ENCODE measurements around the gene ANKS1A. TPM values are rescaled to one million over a fixed set of nuclear protein-coding genes. Genes with fewer than 3 reads are reported as not detected.

Gene ANKS1A
- total and polyA plus RNA-seq, 3 experiments from 2014 or later = 3.0 to 9.6 (median 8.7) TPM

- H3K4me1 Mint-ChIP-seq = no peaks in the 10 kb centered on the region
- POLR2A ChIA-PET = no interaction called here
Measured at GRCh38 chr6:34859951-34860350, 29.1 kb upstream of the ANKS1A start.

DNA sequence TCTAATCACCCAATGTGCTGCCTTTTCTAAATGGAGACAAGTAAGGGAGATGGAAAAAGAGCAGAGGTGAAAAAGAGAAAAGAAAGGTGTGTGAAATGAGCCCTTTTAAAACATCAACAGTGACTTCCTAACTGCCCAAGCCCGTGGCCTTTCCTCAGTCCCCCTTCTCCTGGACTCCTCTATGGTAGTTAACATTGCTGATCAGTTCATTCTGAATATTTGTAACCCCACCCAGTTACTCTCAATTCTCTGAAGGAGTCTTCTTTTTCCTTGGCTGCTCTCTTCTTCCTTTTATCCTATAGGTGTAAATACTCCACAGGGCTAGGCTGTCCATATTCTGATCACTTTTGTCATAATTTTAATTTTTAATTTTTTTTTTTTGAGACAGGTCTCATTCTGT is 28.3 kb upstream of the ANKS1A start:
- Mint-ChIP-seq H3K36me3 (peaks cover 18 to 77% (median 32%) of the 10 kb centered on the region in 3 donors), H3K4me3 (no peak overlapping the region), H3K27ac (peak overlapping the region in 1 of 8 donors; percentile 58), H3K4me1 (no peaks in the 10 kb centered on the region), H3K9me3 (no peaks in the 10 kb centered on the region), H3K27me3 (no peaks in the 10 kb centered on the region)
- no peaks in the 10 kb centered on the region for H3K27me3 ChIP-seq (ENCODE audit: insufficient read depth, low read length, poor library complexity, severe bottlenecking)
- no peaks in the 10 kb centered on the region for H3K9me3 ChIP-seq (ENCODE audit: low read length)
- POLR2A ChIA-PET = no interaction called here
- CTCF ChIA-PET = no interaction called here
- H3K4me1 ChIP-seq (ENCODE audit: insufficient read depth, low read length) = no peaks in the 10 kb centered on the region
- peaks cover 14% of the 10 kb centered on the region for H3K36me3 ChIP-seq (ENCODE audit: insufficient read depth, low read length)
- H3K4me3 ChIP-seq (ENCODE audit: low read length) = no peak overlapping the region
- no peak for DNase-seq
- H3K27ac ChIP-seq (ENCODE audit: low read depth, low read length) = no peak overlapping the region

More at GRCh38 chr6:34859951-34860350, 29.1 kb upstream of the ANKS1A start:
- Mint-ChIP-seq H3K27me3 (no peaks in the 10 kb centered on the region), H3K36me3 (peaks cover 18 to 77% (median 26%) of the 10 kb centered on the region in 3 donors), H3K4me3 (no peak overlapping the region), H3K27ac (no peak overlapping the region), H3K9me3 (no peaks in the 10 kb centered on the region)
- Histone ChIP-seq H3K9me3 (ENCODE audit: low read length) (no peaks in the 10 kb centered on the region), H3K27me3 (ENCODE audit: insufficient read depth, low read length, poor library complexity, severe bottlenecking) (no peaks in the 10 kb centered on the region), H3K4me3 (ENCODE audit: low read length) (no peak overlapping the region), H3K36me3 (ENCODE audit: insufficient read depth, low read length) (peaks cover 18% of the 10 kb centered on the region), H3K27ac (ENCODE audit: low read depth, low read length) (no peak overlapping the region), H3K4me1 (ENCODE audit: insufficient read depth, low read length) (no peaks in the 10 kb centered on the region)
- DNase-seq = no peak
- CTCF ChIA-PET = no interaction called here

DNA sequence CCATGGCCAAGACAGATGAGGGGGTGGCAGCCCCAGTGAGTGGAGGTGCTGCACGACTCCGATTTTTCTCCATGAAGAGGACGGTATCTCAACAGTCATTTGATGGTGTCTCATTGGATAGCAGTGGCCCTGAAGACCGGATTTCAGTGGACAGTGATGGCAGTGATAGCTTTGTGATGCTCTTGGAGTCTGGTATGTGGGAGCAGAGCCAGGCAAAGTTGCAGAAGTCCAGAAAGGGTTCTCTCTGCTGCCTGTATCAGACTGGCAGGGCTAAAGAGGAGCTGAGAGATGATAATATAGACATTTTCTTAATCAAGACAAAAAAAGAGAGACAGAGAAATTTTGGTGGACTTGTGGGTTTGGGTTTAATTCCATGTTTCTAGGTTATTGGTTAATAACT is 25.0 kb upstream of the ANKS1A start:
- no peaks in the 10 kb centered on the region for H3K27me3 Mint-ChIP-seq
- H3K9me3 ChIP-seq (ENCODE audit: low read length) = no peaks in the 10 kb centered on the region
- H3K27ac Mint-ChIP-seq = peak overlapping the region in 2 of 8 donors; percentile 41 to 56
- peaks cover 0 to 66% (median 21%) of the 10 kb centered on the region in 3 donors for H3K36me3 Mint-ChIP-seq
- H3K27ac ChIP-seq (ENCODE audit: low read depth, low read length) = no peak overlapping the region
- ChIA-PET CTCF (no interaction called here), POLR2A (no interaction called here)
- no peak overlapping the region for H3K4me3 Mint-ChIP-seq
- H3K4me3 ChIP-seq (ENCODE audit: low read length) = no peak overlapping the region
- no peak for DNase-seq
- no peaks in the 10 kb centered on the region for H3K9me3 Mint-ChIP-seq
- peaks cover 5% of the 10 kb centered on the region for H3K36me3 ChIP-seq (ENCODE audit: insufficient read depth, low read length)
- H3K4me1 Mint-ChIP-seq = no peaks in the 10 kb centered on the region
- H3K4me1 ChIP-seq (ENCODE audit: insufficient read depth, low read length) = no peaks in the 10 kb centered on the region
- no peaks in the 10 kb centered on the region for H3K27me3 ChIP-seq (ENCODE audit: insufficient read depth, low read length, poor library complexity, severe bottlenecking)

GRCh38 chr6:34865107-34865506 is 23.9 kb upstream of the ANKS1A start:
- CTCF ChIA-PET = no interaction called here
- Mint-ChIP-seq H3K27ac (peak overlapping the region in 2 of 8 donors; percentile 7 to 14), H3K4me1 (no peaks in the 10 kb centered on the region), H3K9me3 (no peaks in the 10 kb centered on the region), H3K4me3 (no peak overlapping the region), H3K36me3 (peaks cover 0 to 64% (median 17%) of the 10 kb centered on the region in 3 donors), H3K27me3 (no peaks in the 10 kb centered on the region)
- no peaks in the 10 kb centered on the region for H3K27me3 ChIP-seq (ENCODE audit: insufficient read depth, low read length, poor library complexity, severe bottlenecking)
- POLR2A ChIA-PET = no interaction called here
- H3K27ac ChIP-seq (ENCODE audit: low read depth, low read length) = no peak overlapping the region
- no peak for DNase-seq
- H3K4me3 ChIP-seq (ENCODE audit: low read length) = no peak overlapping the region
- H3K9me3 ChIP-seq (ENCODE audit: low read length) = no peaks in the 10 kb centered on the region
- H3K36me3 ChIP-seq (ENCODE audit: insufficient read depth, low read length) = peaks cover 5% of the 10 kb centered on the region
- H3K4me1 ChIP-seq (ENCODE audit: insufficient read depth, low read length) = no peaks in the 10 kb centered on the region

GRCh38 chr6:34866509-34866908 is 22.5 kb upstream of the ANKS1A start:
- H3K27ac Mint-ChIP-seq = no peak overlapping the region
- no peak overlapping the region for H3K4me3 Mint-ChIP-seq
- H3K9me3 Mint-ChIP-seq = no peaks in the 10 kb centered on the region
- POLR2A ChIA-PET = no interaction called here
- Histone ChIP-seq H3K27me3 (ENCODE audit: insufficient read depth, low read length, poor library complexity, severe bottlenecking) (no peaks in the 10 kb centered on the region), H3K4me3 (ENCODE audit: low read length) (no peak overlapping the region), H3K36me3 (ENCODE audit: insufficient read depth, low read length) (peaks cover 13% of the 10 kb centered on the region), H3K9me3 (ENCODE audit: low read length) (no peaks in the 10 kb centered on the region), H3K27ac (ENCODE audit: low read depth, low read length) (no peak overlapping the region), H3K4me1 (ENCODE audit: insufficient read depth, low read length) (no peaks in the 10 kb centered on the region)
- no peaks in the 10 kb centered on the region for H3K27me3 Mint-ChIP-seq
- DNase-seq = no peak
- peaks cover 0 to 69% (median 23%) of the 10 kb centered on the region in 3 donors for H3K36me3 Mint-ChIP-seq
- CTCF ChIA-PET = no interaction called here
- no peaks in the 10 kb centered on the region for H3K4me1 Mint-ChIP-seq

- CTCF ChIA-PET = no interaction called here
- H3K9me3 ChIP-seq (ENCODE audit: low read length) = no peaks in the 10 kb centered on the region
- Mint-ChIP-seq H3K4me3 (no peak overlapping the region), H3K4me1 (no peaks in the 10 kb centered on the region), H3K36me3 (peaks cover 0 to 76% (median 27%) of the 10 kb centered on the region in 3 donors), H3K27ac (peak overlapping the region in 1 of 8 donors; percentile 14), H3K9me3 (no peaks in the 10 kb centered on the region), H3K27me3 (no peaks in the 10 kb centered on the region)
- no peak overlapping the region for H3K27ac ChIP-seq (ENCODE audit: low read depth, low read length)
- H3K27me3 ChIP-seq (ENCODE audit: insufficient read depth, low read length, poor library complexity, severe bottlenecking) = no peaks in the 10 kb centered on the region
- no peaks in the 10 kb centered on the region for H3K4me1 ChIP-seq (ENCODE audit: insufficient read depth, low read length)
- POLR2A ChIA-PET = no interaction called here
- no peak overlapping the region for H3K4me3 ChIP-seq (ENCODE audit: low read length)
- no peak for DNase-seq
- H3K36me3 ChIP-seq (ENCODE audit: insufficient read depth, low read length) = peaks cover 16% of the 10 kb centered on the region
Measured at GRCh38 chr6:34867484-34867883, 21.6 kb upstream of the ANKS1A start.

GRCh38 chr6:34871853-34872252 is 17.2 kb upstream of the ANKS1A start:
- no peak overlapping the region for H3K4me3 ChIP-seq (ENCODE audit: low read length)
- DNase-seq = no peak
- Mint-ChIP-seq H3K9me3 (no peaks in the 10 kb centered on the region), H3K4me1 (no peaks in the 10 kb centered on the region), H3K4me3 (no peak overlapping the region), H3K27me3 (no peaks in the 10 kb centered on the region), H3K27ac (peak overlapping the region in 2 of 8 donors; percentile 56 to 57), H3K36me3 (peaks cover 0 to 82% (median 12%) of the 10 kb centered on the region in 3 donors)
- no peaks in the 10 kb centered on the region for H3K4me1 ChIP-seq (ENCODE audit: insufficient read depth, low read length)
- H3K9me3 ChIP-seq (ENCODE audit: low read length) = no peaks in the 10 kb centered on the region
- POLR2A ChIA-PET = no interaction called here
- no peaks in the 10 kb centered on the region for H3K27me3 ChIP-seq (ENCODE audit: insufficient read depth, low read length, poor library complexity, severe bottlenecking)
- no peak overlapping the region for H3K27ac ChIP-seq (ENCODE audit: low read depth, low read length)
- CTCF ChIA-PET = no interaction called here
- H3K36me3 ChIP-seq (ENCODE audit: insufficient read depth, low read length) = peaks cover 26% of the 10 kb centered on the region

DNA sequence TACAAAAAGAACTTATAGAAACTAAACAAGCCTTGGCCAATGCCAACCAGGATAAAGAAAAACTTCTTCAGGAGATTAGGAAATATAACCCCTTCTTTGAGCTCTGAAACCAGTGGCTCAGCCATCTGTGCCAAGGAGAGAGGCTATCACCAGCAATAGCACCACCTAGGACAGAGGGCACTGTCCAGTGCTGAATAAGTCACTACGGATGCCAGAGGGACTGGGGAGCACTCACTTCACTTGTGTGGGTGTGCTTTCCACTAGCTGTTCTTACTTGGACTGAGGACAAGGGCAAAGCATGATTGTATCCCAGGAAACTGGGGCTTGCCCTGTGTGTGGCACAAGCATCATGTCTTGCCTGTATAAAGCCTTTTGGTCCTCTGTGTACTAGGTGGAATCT is 16.7 kb upstream of the ANKS1A start:
- Mint-ChIP-seq H3K36me3 (peaks cover 0 to 82% (median 13%) of the 10 kb centered on the region in 3 donors), H3K4me3 (no peak overlapping the region), H3K4me1 (no peaks in the 10 kb centered on the region), H3K27ac (peak overlapping the region in 2 of 8 donors; percentile 32 to 56), H3K27me3 (no peaks in the 10 kb centered on the region), H3K9me3 (no peaks in the 10 kb centered on the region)
- Histone ChIP-seq H3K36me3 (ENCODE audit: insufficient read depth, low read length) (peaks cover 28% of the 10 kb centered on the region), H3K27me3 (ENCODE audit: insufficient read depth, low read length, poor library complexity, severe bottlenecking) (no peaks in the 10 kb centered on the region), H3K4me3 (ENCODE audit: low read length) (no peak overlapping the region), H3K4me1 (ENCODE audit: insufficient read depth, low read length) (no peaks in the 10 kb centered on the region), H3K27ac (ENCODE audit: low read depth, low read length) (no peak overlapping the region), H3K9me3 (ENCODE audit: low read length) (no peaks in the 10 kb centered on the region)
- no peak for DNase-seq
- CTCF ChIA-PET = no interaction called here
- POLR2A ChIA-PET = no interaction called here

Data from CD8-positive, alpha-beta memory T cell (primary cell).